Subcutaneous adipose tissue (tissue), 4 donors: ENCODE results near the gene VPS37B. TPM values are rescaled to one million over a fixed set of nuclear protein-coding genes. Genes with fewer than 3 reads are reported as not detected.

Source experiments
- CTCF ChIP-seq: fragments of 450-650 bp; IDR thresholded peaks from one replicate; pipeline ENCODE4 v1.5.1; 2016; ENCODE audit warnings: low read depth, mild to moderate bottlenecking, control low read depth, antibody characterized with exemption, moderate library complexity
- total RNA-seq, 4 donors: library from RNA; depleted of rRNA; stranded (reverse); fragments of >200 nt; gene quantifications; one replicate each; pipeline ENCODE4 v1.1.0, GENCODE V29; 2016

Gene VPS37B
- total RNA-seq, 4 donors from 2014 or later = 14.8 to 54.1 (median 16.8) TPM

- no peak for TF ChIP-seq CTCF
Measured at GRCh38 chr12:122845865-122846621, 49.9 kb downstream of the VPS37B start.

GRCh38 chr12:122845041-122845864 is 50.7 kb downstream of the VPS37B start:
- no peak for TF ChIP-seq CTCF

GRCh38 chr12:122844366-122844971 is 51.5 kb downstream of the VPS37B start:
- TF ChIP-seq CTCF = no peak

GRCh38 chr12:122843455-122843854 is 52.5 kb downstream of the VPS37B start:
- TF ChIP-seq CTCF = no peak

GRCh38 chr12:122842505-122843405 is 53.2 kb downstream of the VPS37B start:
- no peak for TF ChIP-seq CTCF

- no peak for TF ChIP-seq CTCF
Measured at GRCh38 chr12:122841544-122842321, 54.2 kb downstream of the VPS37B start.
